HG03280 (cell line): ENCODE data around the gene ZNF438.

Source experiments
- ATAC-seq: cut with Tn5 transposase; IDR thresholded peaks from one replicate; pipeline ENCODE4 v1.9.1; 2021; ENCODE audit warnings: mild to moderate bottlenecking, moderate library complexity; ENCODE audit not compliant: unreplicated experiment

Gene ZNF438

DNA sequence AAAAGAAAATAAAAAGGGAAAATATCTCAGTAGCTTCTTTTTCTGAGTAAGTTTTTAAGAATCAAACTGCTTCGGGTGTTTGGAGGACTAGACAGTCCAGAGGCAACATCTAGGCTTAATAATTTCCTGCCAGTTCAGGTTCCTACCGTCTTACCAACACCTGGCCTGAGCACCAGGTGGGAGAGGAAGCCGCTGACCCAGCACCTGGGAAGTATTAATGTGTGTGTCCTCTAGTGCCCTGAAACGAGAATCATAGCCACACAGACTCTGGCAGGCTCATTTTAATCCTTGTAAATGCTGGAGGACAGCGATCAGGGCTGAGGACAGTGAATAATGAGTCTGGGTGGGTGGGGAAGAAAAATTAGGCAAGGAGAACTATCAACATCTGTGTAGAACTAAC is 137.4 kb downstream of the ZNF438 start:
- ATAC-seq, result no peak

DNA sequence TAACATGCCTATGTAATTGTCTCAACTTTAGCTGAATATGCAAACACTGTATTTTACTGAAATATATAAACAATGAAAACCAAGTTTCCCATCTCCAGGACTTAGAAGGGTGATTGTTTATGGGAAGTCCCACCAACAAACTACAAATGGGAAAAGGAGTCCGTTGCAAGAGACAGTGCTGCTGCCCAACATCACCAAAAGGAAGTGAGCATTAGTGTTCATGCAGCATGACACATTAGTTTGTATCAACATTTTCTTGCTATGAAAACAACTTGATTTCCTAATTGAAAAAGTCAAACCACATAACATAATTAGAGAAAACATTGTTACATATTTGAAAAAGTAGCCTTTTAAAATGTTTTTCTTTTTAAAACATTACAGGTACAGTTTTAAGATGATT is 138.5 kb downstream of the ZNF438 start:
- no peak for ATAC-seq

DNA sequence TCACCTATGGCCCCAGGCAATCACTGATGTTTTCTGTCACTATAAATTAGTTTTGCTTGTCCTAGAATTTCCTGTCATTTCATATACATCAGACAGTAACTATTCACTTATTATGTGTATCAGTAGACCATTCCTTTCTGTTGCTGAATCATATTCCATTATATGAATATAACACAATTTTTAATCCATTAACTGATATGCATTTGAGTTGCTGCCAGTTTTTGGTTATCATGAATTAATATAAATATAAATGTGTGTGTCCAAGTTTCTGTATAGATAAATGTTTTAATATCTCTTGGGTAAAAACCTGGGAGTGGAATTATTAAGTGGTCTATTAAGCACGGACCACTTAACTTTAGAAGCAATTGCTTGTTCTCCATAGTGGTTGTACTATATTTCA is 143.8 kb downstream of the ZNF438 start:
- no peak for ATAC-seq

DNA sequence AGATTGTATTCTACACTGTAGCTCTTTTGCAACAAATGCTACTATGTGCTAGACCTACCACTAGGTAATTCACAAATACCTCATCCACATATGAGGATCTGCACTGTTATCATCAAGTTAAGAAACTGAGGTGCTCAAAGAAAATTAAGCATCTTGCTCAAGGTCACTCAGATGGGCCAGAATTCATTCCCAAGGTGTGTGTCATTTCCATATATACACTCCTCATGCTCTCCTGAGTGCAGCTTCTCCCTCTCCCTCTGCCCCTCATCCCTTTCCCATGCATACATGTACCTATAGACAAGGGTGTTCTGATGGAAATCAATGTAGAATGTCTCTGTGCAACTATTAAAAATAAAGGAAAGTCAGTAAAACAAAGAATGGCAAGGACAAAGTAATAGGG is 146.2 kb downstream of the ZNF438 start:
- no peak for ATAC-seq

DNA sequence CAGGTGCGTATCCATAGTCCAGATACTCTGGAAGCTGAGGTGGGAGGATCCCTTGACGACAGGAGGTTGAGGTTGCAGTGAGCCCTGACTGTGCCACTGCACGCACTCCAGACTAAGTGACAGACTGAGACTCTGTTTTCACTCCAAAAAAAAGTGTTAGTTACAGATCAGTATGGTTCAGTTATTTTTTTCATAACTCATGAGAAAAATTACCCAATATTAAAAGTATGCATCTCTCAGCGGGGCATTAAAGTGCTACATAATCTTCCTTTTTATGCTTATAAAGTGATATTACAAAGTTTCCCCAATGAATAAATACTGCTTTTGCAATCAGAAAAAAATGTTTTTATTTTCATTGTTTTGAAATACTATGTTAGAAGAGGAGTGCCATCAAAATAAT is 147.9 kb downstream of the ZNF438 start:
- no peak for ATAC-seq

DNA sequence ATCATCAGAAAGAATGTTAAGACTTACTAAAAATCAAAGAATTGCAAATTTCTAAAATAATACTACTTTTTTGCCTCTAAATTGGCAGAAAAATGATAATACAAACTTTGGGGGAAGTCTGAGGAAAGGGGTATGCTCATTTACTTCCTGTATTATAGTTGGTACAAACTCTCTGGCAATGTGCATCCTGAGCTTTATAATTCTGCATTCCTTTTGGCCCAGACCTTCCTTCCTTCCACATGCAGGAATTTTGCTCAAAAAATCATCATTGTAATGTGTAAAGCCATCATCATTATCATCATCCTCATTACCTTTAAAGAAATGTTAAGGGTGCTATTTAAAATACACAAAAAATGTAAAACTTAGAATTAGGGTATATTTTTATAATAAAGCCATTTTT is 148.5 kb downstream of the ZNF438 start:
- ATAC-seq, result no peak

DNA sequence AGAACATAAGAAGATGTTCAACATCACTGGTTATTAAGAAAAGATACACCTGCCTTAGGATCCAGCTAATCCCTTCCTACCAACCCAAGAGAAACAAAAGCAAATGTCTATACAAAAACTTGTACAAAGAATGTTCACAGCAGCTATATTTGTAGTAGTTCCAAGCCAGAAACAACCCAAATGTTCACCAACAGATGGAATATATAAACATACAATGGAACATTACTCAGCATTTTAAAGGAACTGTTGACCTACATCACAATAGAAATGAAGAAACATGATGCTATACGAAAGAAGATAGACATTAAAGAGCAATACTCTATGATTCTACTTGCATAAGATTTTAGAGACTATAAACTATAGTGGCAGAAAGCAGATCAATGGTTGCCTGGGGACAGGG is 149.4 kb downstream of the ZNF438 start:
- no peak for ATAC-seq

DNA sequence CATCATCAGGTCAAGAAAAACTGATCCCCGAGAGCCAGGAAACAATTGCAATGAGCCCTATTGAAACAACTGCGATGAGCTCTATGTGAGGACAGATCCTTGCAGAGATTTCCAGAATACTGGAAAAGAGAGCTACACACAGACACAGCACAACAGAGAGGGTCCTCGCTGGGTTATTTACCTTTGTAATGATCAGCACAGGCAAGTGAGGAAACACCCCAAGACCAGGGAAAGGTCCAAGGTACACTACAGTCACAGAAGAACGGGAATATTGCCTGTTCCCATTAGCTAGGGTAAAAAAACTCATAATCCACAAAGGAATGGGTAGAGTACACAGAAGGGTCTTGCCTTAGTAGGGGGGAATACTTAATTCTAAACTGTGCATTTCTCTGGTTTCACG is 152.7 kb downstream of the ZNF438 start:
- ATAC-seq, result no peak

DNA sequence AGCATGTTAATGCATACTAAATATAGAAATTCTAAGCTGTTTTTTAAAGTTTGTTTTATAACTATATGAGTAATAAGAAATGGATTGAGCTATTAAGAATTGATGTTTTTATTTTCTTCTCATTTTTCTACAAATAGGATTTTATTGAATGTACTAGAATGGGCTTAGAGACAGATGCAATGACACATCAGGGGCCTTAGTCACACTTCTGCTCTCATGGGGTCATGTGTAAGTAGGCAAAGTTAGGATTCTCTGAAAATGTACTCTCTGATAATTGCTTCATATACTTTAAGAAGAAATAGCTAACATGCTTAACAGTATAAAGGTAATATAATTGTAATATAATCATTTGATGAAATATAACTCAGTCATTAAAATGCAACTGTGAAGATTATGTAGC is 154.6 kb downstream of the ZNF438 start:
- ATAC-seq, result no peak

DNA sequence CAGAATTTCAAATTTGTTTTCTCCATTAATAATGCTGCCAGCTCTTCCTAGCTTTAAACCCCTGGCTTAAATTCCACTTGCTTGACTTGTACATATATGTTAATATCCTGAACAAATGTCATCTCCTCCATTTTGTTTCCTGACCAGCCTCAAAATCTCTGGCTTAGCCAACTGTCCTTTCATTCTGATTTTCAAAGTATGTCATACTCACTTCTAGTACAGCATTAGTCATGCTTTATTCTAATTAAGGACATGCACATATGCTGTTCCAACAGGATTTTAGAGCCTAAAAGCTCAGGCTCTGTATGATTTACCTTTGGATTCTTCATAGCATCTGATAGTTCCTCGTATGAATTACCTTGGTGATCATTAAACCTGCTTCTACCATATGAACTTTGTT is 158.3 kb downstream of the ZNF438 start:
- ATAC-seq, result no peak

DNA sequence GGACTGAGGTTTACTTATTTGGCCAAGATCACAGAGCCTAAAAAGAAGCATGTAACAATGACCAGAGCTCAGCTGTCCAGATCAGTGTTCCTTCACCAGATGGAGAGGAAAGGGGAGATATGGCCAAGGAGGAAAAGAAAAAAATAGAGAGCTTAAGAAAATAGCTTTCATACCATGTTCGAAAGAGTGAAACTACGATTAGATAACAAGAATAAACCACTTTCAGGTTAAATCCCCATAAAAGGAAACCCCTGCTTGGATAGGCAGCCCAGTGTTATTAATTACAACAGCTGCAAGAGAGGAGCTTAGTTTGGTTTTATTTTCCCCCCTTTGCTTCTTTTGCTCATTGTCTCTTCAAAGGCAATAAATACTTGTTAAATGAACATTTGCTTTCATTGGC is 160.8 kb downstream of the ZNF438 start:
- no peak for ATAC-seq

DNA sequence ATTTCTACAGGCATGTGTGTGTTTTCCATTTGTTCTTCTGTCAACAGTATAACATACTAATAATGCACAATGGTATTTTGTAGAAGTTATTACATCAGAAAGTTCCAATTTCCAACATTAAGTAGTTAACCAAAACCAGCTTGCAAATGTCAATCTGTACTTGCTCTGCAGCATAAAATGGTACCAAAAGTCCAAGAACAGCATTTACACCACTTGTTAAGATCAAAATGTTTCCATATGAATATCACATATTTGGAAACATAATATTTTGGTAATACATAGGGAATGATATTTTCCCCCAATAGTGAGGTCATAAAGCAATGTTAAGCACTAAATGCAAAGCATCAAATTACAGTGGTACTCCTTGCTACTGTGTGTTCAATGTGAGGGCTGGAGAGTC is 162.1 kb downstream of the ZNF438 start:
- no peak for ATAC-seq

DNA sequence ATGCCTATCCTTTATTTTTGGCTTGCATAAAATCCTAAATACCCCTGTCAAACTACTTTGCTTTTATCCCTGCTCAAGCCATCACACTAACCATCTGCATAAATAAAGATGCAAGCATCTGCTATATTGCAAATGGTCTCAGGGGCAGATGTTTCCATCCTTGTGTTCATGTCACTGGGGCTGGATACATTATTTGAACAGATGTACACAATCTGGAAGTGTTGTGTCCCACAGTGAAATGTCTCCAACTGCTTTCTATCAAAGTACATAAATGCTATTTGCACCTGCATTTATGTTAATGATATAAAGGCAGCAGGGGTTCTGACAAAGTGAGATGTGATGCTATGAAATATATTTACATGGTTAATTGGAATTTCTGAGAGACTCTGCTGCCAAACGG is 163.1 kb downstream of the ZNF438 start:
- no peak for ATAC-seq

DNA sequence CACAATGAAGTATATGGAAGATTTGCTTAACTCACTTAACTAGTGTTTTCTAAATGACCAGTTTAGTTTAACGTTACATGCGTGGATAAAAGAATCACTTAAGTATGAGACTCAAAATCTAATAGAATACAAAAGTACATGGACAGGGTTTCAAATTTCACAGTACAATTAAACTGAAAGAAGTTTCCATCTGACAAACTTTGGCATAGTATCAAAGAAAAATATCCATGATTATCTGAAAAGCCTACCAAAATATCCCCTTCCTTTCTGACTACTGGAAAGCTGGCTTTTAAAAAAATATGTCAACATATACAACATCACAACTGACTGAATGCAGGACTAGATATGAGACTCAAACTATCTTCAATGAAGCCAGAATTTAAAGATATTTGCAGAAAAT is 164.8 kb downstream of the ZNF438 start:
- no peak for ATAC-seq

DNA sequence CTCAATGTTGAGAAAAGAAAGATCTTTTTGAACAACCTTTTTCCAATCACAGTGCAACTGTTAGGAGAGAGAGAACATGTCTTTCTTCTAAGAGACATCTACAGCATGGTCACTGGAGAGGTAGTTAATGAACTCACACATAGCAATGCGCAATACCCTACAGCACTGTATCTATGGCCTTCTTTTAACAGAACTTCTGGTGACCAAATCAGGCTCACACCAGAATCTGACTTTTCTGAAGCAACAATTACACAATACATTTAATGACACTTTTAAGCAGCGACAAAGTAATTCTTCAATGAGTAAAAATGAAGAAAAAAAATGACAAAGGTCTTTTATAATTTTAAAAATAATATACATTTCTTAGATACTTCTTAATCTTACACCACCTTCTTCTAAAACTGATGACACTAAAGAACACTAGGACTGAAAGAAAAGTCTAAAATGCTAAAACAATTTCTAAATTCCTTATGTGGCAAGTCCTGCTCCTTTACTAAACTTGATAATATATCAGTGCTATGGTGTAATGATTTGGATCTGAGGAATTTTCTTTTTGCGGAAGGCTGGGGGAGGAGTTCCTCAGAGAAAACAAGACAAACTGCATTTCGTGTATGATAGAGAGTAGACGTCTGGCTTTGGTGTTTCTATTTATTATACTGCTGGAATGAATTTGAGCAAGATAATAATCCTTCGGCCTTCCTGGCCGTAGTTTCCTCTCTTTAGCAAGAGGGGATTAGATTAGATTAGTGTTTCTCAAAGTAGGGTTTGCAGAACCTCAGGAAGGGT is 166.3 kb downstream of the ZNF438 start:
- no peak for ATAC-seq

DNA sequence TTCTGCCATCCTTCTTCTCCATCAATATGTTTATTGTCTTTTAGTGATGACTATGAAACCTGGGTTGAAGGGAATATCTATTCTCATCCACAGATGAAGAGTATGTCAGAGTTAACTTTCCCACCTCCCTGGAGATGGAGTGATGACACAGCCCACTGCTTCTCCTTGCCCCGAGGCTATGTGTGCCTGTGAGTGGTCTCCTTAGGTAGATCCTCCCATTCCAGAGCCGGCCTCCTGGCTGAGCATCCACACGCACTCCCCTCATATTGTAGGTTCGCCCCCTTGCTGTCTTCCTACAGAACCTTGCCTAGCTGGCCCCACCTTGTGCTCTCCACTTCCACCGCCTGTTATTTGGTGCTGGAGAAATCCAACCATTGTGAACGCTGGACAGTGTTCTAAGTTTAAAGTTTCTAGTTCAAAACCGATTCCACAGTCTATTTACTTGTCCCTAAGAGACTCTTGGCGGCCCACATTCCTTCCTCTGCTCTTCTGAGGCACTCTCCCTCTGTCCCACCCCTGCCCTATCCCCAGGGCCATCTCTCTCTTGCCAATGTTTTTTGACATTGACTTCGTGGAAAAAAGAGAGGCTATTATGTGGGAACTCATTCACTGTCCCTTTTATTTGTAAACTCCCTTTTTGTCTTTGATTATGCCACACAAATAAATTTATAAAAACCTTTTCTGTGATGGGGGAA is 168.0 kb downstream of the ZNF438 start:
- no peak for ATAC-seq

DNA sequence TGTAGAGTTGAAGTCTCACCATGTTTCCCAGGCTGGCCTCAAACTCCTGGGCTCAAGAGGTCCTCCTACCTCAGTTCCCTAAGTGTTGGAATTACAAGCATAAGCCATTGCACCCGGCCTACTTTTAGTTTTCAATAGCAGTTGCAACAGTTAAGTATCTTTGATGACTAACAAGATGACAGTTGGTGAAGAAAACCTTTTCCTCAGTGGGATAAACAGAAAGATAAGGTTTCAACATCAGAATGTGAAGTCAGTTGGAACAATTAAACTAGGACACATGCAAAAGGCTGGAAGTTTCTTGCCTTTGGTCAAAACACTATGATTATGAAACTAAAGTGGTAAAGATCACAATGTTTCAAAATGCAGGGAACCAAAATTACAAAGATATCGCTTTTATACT is 169.2 kb downstream of the ZNF438 start:
- ATAC-seq, result no peak

DNA sequence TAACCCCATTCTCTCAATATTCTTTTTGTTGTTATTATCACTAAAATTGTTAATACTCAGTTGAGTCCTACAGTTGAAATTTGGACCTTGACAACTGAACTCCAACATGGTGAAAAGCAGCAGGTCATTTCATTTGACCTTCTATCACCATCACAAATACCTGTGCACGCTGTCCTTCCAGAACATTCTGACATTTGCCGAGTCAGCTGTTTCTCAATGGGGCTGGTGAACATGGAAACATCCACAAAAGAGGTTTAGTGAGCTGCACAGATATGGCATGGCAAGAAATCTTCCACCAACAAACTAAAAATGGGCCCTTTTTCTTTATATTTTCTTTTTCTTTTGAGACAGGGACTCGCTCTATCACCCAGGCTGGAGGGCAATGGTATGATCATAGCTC is 169.7 kb downstream of the ZNF438 start:
- ATAC-seq, result no peak

DNA sequence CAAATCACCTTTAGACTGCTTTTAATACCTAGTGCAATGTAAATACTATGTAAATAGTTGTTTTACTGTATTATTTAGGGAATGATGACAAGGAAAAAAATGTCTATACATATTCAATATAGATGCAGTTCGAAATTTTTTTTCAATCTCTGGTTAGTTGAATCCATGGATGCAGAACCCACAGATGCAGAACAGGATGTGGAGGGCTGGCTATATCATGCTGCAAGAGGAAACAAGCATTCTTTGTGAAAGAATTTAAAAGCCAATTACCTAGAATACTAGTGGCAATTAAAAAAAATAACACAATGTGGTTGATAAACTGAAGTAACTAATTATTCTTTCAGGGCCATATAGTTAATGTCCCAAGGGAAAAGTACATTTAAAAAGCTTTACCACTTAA is 170.4 kb downstream of the ZNF438 start:
- ATAC-seq, result no peak

DNA sequence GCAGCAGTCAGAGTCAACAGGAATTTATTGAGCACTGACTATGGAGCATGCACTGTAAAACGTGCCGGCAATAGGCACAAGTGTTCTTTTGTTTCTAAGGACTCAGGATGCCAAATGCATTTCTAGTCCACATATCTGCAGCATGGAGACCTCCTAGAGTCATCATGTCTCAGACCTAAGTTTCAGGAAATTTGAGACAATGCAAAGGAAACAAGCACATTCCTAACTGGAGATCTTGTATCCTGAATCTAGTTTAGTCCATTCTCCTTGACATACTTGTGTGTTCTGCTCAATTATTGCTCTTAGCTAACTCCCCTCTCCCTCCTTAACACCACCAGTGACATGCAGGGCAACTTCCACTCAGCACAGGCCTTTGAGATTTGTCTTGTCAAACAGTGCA is 173.2 kb downstream of the ZNF438 start:
- ATAC-seq, result no peak

DNA sequence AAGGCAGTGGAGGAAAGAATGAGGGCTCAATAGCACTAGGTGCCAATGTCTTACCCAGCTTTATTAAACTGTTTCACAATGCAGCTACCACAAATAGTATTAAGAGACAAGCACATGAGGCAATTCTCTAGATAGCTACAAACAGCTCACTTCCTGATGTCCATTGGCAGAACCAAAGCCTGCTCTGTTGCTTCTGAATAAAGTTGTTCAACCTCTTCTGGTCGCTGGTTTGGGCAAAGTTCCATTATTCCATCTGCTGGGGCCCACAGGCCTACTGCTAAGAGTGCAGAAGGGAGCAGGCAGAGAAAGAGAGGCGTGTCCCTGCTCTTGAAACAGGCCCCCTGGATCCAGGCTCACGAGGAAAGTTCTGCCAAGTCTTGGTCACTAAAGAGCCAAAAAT is 173.9 kb downstream of the ZNF438 start:
- no peak for ATAC-seq

DNA sequence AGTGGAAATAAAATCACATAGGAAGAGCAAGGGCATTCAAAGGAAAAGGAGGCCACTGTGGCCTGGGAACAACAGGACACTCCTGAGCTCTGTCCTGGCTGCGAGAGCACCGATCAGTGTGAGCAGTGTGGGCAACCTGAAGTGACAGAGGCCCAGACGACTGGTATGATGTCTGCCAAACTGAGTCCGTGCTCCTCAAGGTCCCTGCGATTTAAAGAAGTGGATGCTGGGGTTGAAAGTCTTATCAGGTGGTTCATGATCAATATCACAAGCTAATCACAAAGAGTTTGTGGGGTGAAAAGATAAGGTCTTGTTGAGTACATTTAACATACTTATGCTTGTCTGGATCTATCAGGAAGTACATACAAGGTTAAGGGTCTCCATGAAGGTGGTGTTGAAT is 176.5 kb downstream of the ZNF438 start:
- no peak for ATAC-seq

DNA sequence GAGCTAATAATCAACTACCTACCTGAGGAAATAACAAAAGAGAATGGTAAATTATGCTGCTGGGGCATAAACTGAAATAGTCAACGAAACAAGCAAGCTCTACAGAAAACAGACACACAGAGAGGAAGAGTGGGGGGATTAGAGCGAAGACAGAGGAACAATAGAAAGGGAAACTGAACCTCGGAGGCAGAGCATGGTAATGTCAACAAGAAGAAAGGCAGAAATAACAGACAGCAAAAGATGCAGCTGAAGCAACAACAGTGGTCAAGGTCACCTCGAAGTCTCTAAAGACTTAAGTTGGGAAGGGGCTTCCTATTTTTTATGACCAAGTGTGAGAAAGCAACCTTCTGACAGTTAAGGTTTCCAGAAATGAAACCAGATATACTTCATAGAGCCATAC is 177.0 kb downstream of the ZNF438 start:
- no peak for ATAC-seq
